HG02678 (cell line): ENCODE data around the gene AGAP1.

Experiments used
- ATAC-seq: cut with Tn5 transposase; IDR thresholded peaks from one replicate; pipeline ENCODE4 v1.9.1; 2021; ENCODE audit warnings: mild to moderate bottlenecking, moderate library complexity; ENCODE audit not compliant: unreplicated experiment

The AGAP1 gene

GRCh38 chr2:235893129-235893698, 399.4 kb downstream of the AGAP1 start:
- ATAC-seq: no peak

- no peak for ATAC-seq
Measured at GRCh38 chr2:235894839-235895238, 401.0 kb downstream of the AGAP1 start.

- no peak for ATAC-seq
Measured at GRCh38 chr2:235896061-235896460, 402.2 kb downstream of the AGAP1 start.

- no peak for ATAC-seq
Measured at GRCh38 chr2:235897992-235898391, 404.1 kb downstream of the AGAP1 start.

GRCh38 chr2:235898766-235899165, 404.9 kb downstream of the AGAP1 start:
- no peak for ATAC-seq

- ATAC-seq: no peak
Measured at GRCh38 chr2:235900631-235901030, 406.8 kb downstream of the AGAP1 start.

GRCh38 chr2:235901243-235901642, 407.4 kb downstream of the AGAP1 start:
- ATAC-seq: no peak

GRCh38 chr2:235903782-235904584, 410.1 kb downstream of the AGAP1 start:
- ATAC-seq: no peak

GRCh38 chr2:235904585-235904931, 410.7 kb downstream of the AGAP1 start:
- no peak for ATAC-seq

- ATAC-seq: peak; percentile 98
Measured at GRCh38 chr2:235908826-235909225, 415.0 kb downstream of the AGAP1 start.

GRCh38 chr2:235909358-235909757, 415.5 kb downstream of the AGAP1 start:
- ATAC-seq: no peak

- no peak for ATAC-seq
Measured at GRCh38 chr2:235910067-235910466, 416.2 kb downstream of the AGAP1 start.

- ATAC-seq: no peak
Measured at GRCh38 chr2:235911125-235911524, 417.3 kb downstream of the AGAP1 start.

GRCh38 chr2:235911633-235912233, 417.9 kb downstream of the AGAP1 start:
- ATAC-seq: no peak

GRCh38 chr2:235914756-235915155, 420.9 kb downstream of the AGAP1 start:
- no peak for ATAC-seq

GRCh38 chr2:235917506-235917905, 423.7 kb downstream of the AGAP1 start:
- no peak for ATAC-seq

GRCh38 chr2:235918876-235919275, 425.0 kb downstream of the AGAP1 start:
- ATAC-seq: no peak

GRCh38 chr2:235920216-235920865, 426.5 kb downstream of the AGAP1 start:
- ATAC-seq: no peak

GRCh38 chr2:235921508-235922191, 427.8 kb downstream of the AGAP1 start:
- ATAC-seq: no peak

- ATAC-seq: no peak
Measured at GRCh38 chr2:235922839-235923238, 429.0 kb downstream of the AGAP1 start.
